ENCODE measurements around the gene NDFIP2. TPM values are rescaled to one million over a fixed set of nuclear protein-coding genes. Genes with fewer than 3 reads are reported as not detected.

Gene NDFIP2
- total RNA-seq, 4 donors from 2014 or later = 16.8 to 26.7 (median 20.6) TPM

DNA sequence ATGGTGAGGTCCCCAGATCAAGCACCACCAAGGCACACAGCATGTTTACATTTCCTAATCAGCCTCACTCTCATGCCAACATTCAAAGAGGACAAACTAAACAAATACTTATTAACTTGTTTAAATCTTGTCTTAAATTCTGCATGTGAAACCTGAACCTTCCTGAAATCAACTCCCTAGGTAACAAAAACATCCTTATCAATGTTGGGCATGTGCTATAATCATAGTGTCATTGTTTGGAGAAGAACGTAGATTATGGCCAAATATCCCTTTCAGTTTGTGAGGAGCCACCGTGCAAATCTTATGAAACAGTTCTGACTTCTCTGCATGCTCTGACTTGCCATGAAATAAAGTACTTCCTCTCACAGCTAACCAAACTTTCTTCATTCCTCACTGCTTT, 123.8 kb downstream of the NDFIP2 start:
- TF ChIP-seq, protein P1, sequence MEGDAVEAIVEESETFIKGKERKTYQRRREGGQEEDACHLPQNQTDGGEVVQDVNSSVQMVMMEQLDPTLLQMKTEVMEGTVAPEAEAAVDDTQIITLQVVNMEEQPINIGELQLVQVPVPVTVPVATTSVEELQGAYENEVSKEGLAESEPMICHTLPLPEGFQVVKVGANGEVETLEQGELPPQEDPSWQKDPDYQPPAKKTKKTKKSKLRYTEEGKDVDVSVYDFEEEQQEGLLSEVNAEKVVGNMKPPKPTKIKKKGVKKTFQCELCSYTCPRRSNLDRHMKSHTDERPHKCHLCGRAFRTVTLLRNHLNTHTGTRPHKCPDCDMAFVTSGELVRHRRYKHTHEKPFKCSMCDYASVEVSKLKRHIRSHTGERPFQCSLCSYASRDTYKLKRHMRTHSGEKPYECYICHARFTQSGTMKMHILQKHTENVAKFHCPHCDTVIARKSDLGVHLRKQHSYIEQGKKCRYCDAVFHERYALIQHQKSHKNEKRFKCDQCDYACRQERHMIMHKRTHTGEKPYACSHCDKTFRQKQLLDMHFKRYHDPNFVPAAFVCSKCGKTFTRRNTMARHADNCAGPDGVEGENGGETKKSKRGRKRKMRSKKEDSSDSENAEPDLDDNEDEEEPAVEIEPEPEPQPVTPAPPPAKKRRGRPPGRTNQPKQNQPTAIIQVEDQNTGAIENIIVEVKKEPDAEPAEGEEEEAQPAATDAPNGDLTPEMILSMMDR (IDR thresholded peaks at IDR 0.05) = no peak
- DNase-seq (ENCODE audit: low spot score) = no peak
- ATAC-seq (ENCODE audit: low FRiP score) = no peak

Other genes with a start within 250 kb of the NDFIP2 start
- 10 to 100 TPM; 23.6 to 49.5 (median 34.1) TPM for gene RBM26, start 74.9 kb upstream of the NDFIP2 start, total RNA-seq